ENCODE data around the gene SH3RF3. TPM values are rescaled to one million over a fixed set of nuclear protein-coding genes. Genes with fewer than 3 reads are reported as not detected.

Gene SH3RF3
- total RNA-seq, 2 donors from 2014 or later: 1.5 to 1.8 TPM

DNA sequence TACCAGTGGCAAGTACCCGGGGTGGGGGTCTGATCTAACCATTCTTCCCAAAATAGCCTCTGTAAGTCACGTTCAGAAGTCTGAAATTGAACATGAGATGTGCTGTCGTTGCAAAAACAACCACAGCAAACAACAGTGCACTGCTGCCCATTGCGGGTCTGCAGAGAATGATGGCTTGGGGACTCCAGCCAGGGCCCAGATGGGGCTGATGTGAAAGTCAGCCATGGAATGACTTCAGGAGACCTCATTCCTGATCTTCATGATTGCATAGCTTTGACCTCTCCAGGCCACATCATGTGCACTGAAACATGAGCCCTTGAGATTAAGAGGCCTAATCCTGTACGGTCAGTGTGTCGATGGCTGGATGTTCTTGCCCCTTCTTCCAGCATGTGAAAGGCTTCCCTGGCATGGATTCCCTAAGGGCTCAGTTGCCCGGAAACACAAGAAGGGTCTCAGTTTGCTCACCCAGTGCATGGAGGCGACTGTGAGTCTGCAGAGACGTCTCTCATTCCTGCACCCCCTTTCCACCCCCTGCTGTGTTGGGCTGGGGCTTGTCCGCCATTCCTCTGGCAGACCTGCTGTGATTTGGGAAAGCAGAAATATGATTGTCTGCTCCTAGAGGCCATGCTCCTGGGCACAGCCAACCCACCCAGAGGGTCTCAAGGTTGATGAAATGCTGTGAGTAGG lies 293.2 kb downstream of the SH3RF3 start:
- Mint-ChIP-seq H3K4me3 (no peak overlapping the region), H3K36me3 (ENCODE audit: low read depth) (no peaks in the 10 kb centered on the region), H3K27ac (no peak overlapping the region), H3K4me1 (peaks cover 5% of the 10 kb centered on the region), H3K9me3 (no peaks in the 10 kb centered on the region), H3K27me3 (ENCODE audit: insufficient read depth) (no peaks in the 10 kb centered on the region)
- 87 to 90% methylated on average over 9 to 10 of the region's 10 CpGs for WGBS, 2 experiments (ENCODE audit: insufficient coverage in 1 of 2, insufficient read length in 1 of 2)
- H3K4me1 ChIP-seq (ENCODE audit: control insufficient read depth, insufficient read depth, low read length): no peaks in the 10 kb centered on the region
- DNase-seq: no peak
- TF ChIP-seq, protein P1, sequence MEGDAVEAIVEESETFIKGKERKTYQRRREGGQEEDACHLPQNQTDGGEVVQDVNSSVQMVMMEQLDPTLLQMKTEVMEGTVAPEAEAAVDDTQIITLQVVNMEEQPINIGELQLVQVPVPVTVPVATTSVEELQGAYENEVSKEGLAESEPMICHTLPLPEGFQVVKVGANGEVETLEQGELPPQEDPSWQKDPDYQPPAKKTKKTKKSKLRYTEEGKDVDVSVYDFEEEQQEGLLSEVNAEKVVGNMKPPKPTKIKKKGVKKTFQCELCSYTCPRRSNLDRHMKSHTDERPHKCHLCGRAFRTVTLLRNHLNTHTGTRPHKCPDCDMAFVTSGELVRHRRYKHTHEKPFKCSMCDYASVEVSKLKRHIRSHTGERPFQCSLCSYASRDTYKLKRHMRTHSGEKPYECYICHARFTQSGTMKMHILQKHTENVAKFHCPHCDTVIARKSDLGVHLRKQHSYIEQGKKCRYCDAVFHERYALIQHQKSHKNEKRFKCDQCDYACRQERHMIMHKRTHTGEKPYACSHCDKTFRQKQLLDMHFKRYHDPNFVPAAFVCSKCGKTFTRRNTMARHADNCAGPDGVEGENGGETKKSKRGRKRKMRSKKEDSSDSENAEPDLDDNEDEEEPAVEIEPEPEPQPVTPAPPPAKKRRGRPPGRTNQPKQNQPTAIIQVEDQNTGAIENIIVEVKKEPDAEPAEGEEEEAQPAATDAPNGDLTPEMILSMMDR (conservative IDR thresholded peaks at IDR 0.05): no peak
- no peaks in the 10 kb centered on the region for H3K36me3 ChIP-seq (ENCODE audit: control insufficient read depth, insufficient read depth, low read length)
- H3K9ac ChIP-seq (ENCODE audit: extremely low read depth, low read length, poor library complexity, severe bottlenecking): no peak overlapping the region
- no peaks in the 10 kb centered on the region for H3K9me3 ChIP-seq (ENCODE audit: control insufficient read depth, low read length)
- H3K4me3 ChIP-seq (ENCODE audit: low read length): no peak overlapping the region
- H3K27me3 ChIP-seq (ENCODE audit: control insufficient read depth, insufficient read depth, low read length, poor library complexity, severe bottlenecking): no peaks in the 10 kb centered on the region
- H3K27ac ChIP-seq (ENCODE audit: low read depth, low read length): no peak overlapping the region

- Mint-ChIP-seq H3K36me3 (ENCODE audit: low read depth) (no peaks in the 10 kb centered on the region), H3K4me3 (no peak overlapping the region), H3K9me3 (no peaks in the 10 kb centered on the region), H3K4me1 (no peaks in the 10 kb centered on the region), H3K27ac (no peak overlapping the region), H3K27me3 (ENCODE audit: insufficient read depth) (no peaks in the 10 kb centered on the region)
- 93 to 94% methylated on average over 9 to 16 of the region's 16 CpGs for WGBS, 2 experiments (ENCODE audit: insufficient coverage in 1 of 2, insufficient read length in 1 of 2)
- TF ChIP-seq, protein P1 (conservative IDR thresholded peaks at IDR 0.05): no peak
- Histone ChIP-seq H3K27me3 (ENCODE audit: control insufficient read depth, insufficient read depth, low read length, poor library complexity, severe bottlenecking) (no peaks in the 10 kb centered on the region), H3K4me3 (ENCODE audit: low read length) (no peak overlapping the region), H3K36me3 (ENCODE audit: control insufficient read depth, insufficient read depth, low read length) (no peaks in the 10 kb centered on the region), H3K9me3 (ENCODE audit: control insufficient read depth, low read length) (no peaks in the 10 kb centered on the region), H3K4me1 (ENCODE audit: control insufficient read depth, insufficient read depth, low read length) (no peaks in the 10 kb centered on the region), H3K27ac (ENCODE audit: low read depth, low read length) (no peak overlapping the region), H3K9ac (ENCODE audit: extremely low read depth, low read length, poor library complexity, severe bottlenecking) (no peak overlapping the region)
- no peak for DNase-seq
Measured at GRCh38 chr2:109422758-109423500, 293.9 kb downstream of the SH3RF3 start.

DNA sequence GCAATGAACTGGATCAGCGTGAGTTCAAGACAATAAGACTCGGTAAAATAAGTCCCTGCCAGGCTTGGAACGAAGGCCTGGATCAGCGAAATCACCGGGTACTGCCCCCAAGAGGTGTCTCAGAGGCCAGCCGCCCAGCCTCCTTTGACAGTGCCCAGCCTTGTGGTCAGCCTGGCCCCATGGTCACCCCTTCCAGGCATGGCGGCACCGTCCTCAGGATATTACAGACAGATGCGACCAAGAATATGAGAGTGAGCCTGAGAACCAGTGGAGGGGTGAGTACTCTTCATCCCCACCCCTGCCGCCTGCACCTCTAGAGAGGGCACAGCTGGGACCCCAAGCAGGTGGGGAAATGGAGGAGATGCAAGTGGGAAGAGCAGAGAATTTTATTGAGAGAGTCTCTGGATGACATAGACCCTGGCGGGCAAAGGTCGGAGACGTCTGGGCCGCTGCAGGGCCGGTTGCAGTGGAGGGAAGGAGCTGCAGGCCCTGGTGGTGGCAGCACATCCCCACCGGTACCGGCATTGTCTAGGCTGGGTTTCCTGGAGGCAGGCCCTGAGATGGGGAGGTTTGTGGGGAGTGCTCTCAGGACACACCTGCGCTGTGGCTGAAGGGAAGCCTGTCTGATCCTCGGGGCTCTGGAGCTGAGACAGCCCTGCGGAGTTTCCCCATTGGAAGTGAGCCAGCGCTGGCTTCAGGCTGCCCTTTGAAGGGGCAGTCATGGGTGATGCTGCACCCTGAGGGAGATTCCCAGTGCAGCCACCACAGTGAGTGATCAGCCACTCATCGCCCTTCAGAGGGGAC lies 294.8 kb downstream of the SH3RF3 start:
- Mint-ChIP-seq H3K9me3 (no peaks in the 10 kb centered on the region), H3K27ac (no peak overlapping the region), H3K27me3 (ENCODE audit: insufficient read depth) (no peaks in the 10 kb centered on the region), H3K36me3 (ENCODE audit: low read depth) (no peaks in the 10 kb centered on the region), H3K4me1 (no peaks in the 10 kb centered on the region), H3K4me3 (no peak overlapping the region)
- no peaks in the 10 kb centered on the region for H3K4me1 ChIP-seq (ENCODE audit: control insufficient read depth, insufficient read depth, low read length)
- WGBS, 2 experiments (ENCODE audit: insufficient coverage in 1 of 2, insufficient read length in 1 of 2): 89 to 94% methylated on average over 13 to 22 of the region's 22 CpGs
- H3K27ac ChIP-seq (ENCODE audit: low read depth, low read length): no peak overlapping the region
- peak; percentile 66 for DNase-seq
- H3K36me3 ChIP-seq (ENCODE audit: control insufficient read depth, insufficient read depth, low read length): no peaks in the 10 kb centered on the region
- TF ChIP-seq, protein P1 (conservative IDR thresholded peaks at IDR 0.05): peak; percentile 59
- H3K9me3 ChIP-seq (ENCODE audit: control insufficient read depth, low read length): no peaks in the 10 kb centered on the region
- H3K4me3 ChIP-seq (ENCODE audit: low read length): no peak overlapping the region
- H3K9ac ChIP-seq (ENCODE audit: extremely low read depth, low read length, poor library complexity, severe bottlenecking): no peak overlapping the region
- H3K27me3 ChIP-seq (ENCODE audit: control insufficient read depth, insufficient read depth, low read length, poor library complexity, severe bottlenecking): no peaks in the 10 kb centered on the region
